IMR-90 (cell line): ENCODE data around the gene ACAD9. TPM values are rescaled to one million over a fixed set of nuclear protein-coding genes. Genes with fewer than 3 reads are reported as not detected.
"Not testable (repeated sequence)": the region's sequence is repeated elsewhere in the genome, so short reads cannot be mapped to it uniquely, and the experiment has no call there.

Experiments
- ATAC-seq: fragments of 200-7000 bp; cut with Tn5 transposase; 2 replicates; pipeline ENCODE4 v1.9.1; 2020; ENCODE audit warnings: low read depth, mild to moderate bottlenecking, moderate library complexity
- BruUV-seq: library from RNA; stranded (reverse); fragments of 400-500 nt; replicated peaks from 2 replicates; lab custom pipeline; 2021; lab: Mats Ljungman, UMichigan
- CTCF ChIA-PET: fragments of 300-600 bp; formaldehyde crosslinking; extraction: SDS; loops from one replicate; lab custom pipeline; 2021; ENCODE audit warnings: antibody characterized with exemption; lab: Yijun Ruan, JAX
- POLR2A ChIA-PET: fragments of 300-600 bp; sonication (Branson Sonifier 250); formaldehyde crosslinking; loops from one replicate; lab custom pipeline; 2022; ENCODE audit warnings: antibody characterized with exemption; ENCODE audit not compliant: unreplicated experiment; lab: Charles Lee
- DNase-seq: peaks from one replicate; pipeline ENCODE4 v3.0.0; 2013
- H2AFZ ChIP-seq: replicated peaks from 2 replicates; pipeline ENCODE3; 2013; ENCODE audit warnings: low read length, mild to moderate bottlenecking; ENCODE audit not compliant: poor library complexity
- H2AK5ac ChIP-seq: 2 replicates; pipeline ENCODE4 v1.6.1; 2013; ENCODE audit warnings: low read depth, low read length, inconsistent platforms
- H2AK9ac ChIP-seq: replicated peaks from 2 replicates; pipeline ENCODE3; 2013; ENCODE audit warnings: mild to moderate bottlenecking, low read depth, low read length, moderate library complexity; ENCODE audit not compliant: poor library complexity
- H2BK120ac ChIP-seq: 2 replicates; pipeline ENCODE4 v1.6.1; 2013; ENCODE audit warnings: low read depth, low read length, inconsistent platforms
- H2BK15ac ChIP-seq: 3 replicates; pipeline ENCODE4 v1.6.1; 2013; ENCODE audit warnings: low read depth, low read length, inconsistent platforms
- H2BK20ac ChIP-seq: 2 replicates; pipeline ENCODE4 v1.6.1; 2013; ENCODE audit warnings: low read depth, mild to moderate bottlenecking, inconsistent platforms, low read length, moderate library complexity
- H2BK5ac ChIP-seq: 2 replicates; pipeline ENCODE4 v1.6.1; 2013; ENCODE audit warnings: mild to moderate bottlenecking, low read depth, low read length, inconsistent platforms; ENCODE audit not compliant: poor library complexity, severe bottlenecking
- H3K14ac ChIP-seq: replicated peaks from 2 replicates; pipeline ENCODE4 v1.6.1; 2013; ENCODE audit warnings: low read depth, low read length, inconsistent platforms
- H3K18ac ChIP-seq: 2 replicates; pipeline ENCODE4 v1.6.1; 2013; ENCODE audit warnings: low read depth, low read length, control low read depth
- H3K23ac ChIP-seq: 2 replicates; pipeline ENCODE4 v1.6.1; 2013; ENCODE audit warnings: low read depth, low read length, inconsistent platforms
- H3K27ac ChIP-seq: 2 replicates; pipeline ENCODE4 v1.5.1; 2013; ENCODE audit warnings: mild to moderate bottlenecking, control low read depth, low read length; ENCODE audit not compliant: insufficient read depth
- H3K27me3 ChIP-seq: 2 replicates; pipeline ENCODE4 v1.6.1; 2013; ENCODE audit warnings: low read length; ENCODE audit not compliant: control insufficient read depth, insufficient read depth
- H3K36me3 ChIP-seq: 2 replicates; pipeline ENCODE4 v1.6.1; 2013; ENCODE audit warnings: low read length, mixed read lengths; ENCODE audit not compliant: control insufficient read depth, insufficient read depth
- H3K4ac ChIP-seq: 2 replicates; pipeline ENCODE4 v1.6.1; 2013; ENCODE audit warnings: low read depth, low read length, inconsistent platforms
- H3K4me1 ChIP-seq: 2 replicates; pipeline ENCODE4 v1.6.1; 2013; ENCODE audit warnings: low read length, mixed read lengths; ENCODE audit not compliant: control insufficient read depth, insufficient read depth
- H3K4me2 ChIP-seq: 2 replicates; pipeline ENCODE4 v1.6.1; 2013; ENCODE audit warnings: low read depth, mild to moderate bottlenecking, control low read depth, low read length, moderate library complexity
- H3K4me3 ChIP-seq: 2 replicates; pipeline ENCODE4 v1.5.1; 2013; ENCODE audit warnings: low read depth, mild to moderate bottlenecking, control low read depth, low read length, moderate library complexity; ENCODE audit not compliant: insufficient read depth
- H3K56ac ChIP-seq: 2 replicates; pipeline ENCODE4 v1.6.1; 2013; ENCODE audit warnings: low read length, inconsistent platforms; ENCODE audit not compliant: insufficient read depth; ENCODE audit errors: extremely low read depth
- H3K79me1 ChIP-seq, 2 experiments: 2 replicates each; pipeline ENCODE4 v1.6.1; 2013; ENCODE audit warnings: low read length in 2 of 2, inconsistent platforms in 1 of 2, low read depth in 1 of 2
- H3K9ac ChIP-seq: 2 replicates; pipeline ENCODE4 v1.6.1; 2013; ENCODE audit warnings: low read depth, low read length, control low read depth
- H3K9me1 ChIP-seq: 2 replicates; pipeline ENCODE4 v1.6.1; 2013; ENCODE audit warnings: low read length, inconsistent platforms; ENCODE audit not compliant: insufficient read depth
- H3K9me3 ChIP-seq: 2 replicates; pipeline ENCODE4 v1.6.1; 2013; ENCODE audit warnings: low read length; ENCODE audit not compliant: control insufficient read depth, insufficient read depth
- H4K20me1 ChIP-seq: 2 replicates; pipeline ENCODE4 v1.6.1; 2013; ENCODE audit warnings: low read length, inconsistent platforms; ENCODE audit not compliant: insufficient read depth
- H4K5ac ChIP-seq: 2 replicates; pipeline ENCODE4 v1.6.1; 2013; ENCODE audit warnings: mild to moderate bottlenecking, low read depth, low read length, control low read depth
- H4K8ac ChIP-seq, 2 experiments: 2 replicates each; pipeline ENCODE4 v1.6.1; 2013; ENCODE audit warnings: low read depth in 2 of 2, low read length in 2 of 2, control low read depth in 1 of 2, inconsistent platforms in 1 of 2
- H4K91ac ChIP-seq: 2 replicates; pipeline ENCODE4 v1.6.1; 2013; ENCODE audit warnings: low read depth, low read length, inconsistent platforms; ENCODE audit not compliant: insufficient read depth
- WGBS, 2 experiments: methylation state at CpG; one replicate each; pipeline versions ENCODE4 v1.1.5 to v1.1.7; 2013; ENCODE audit warnings: missing lambda C conversion rate in 2 of 2; ENCODE audit not compliant: insufficient read length in 1 of 2; ENCODE audit errors: extremely low coverage in 2 of 2; 5-methylcytosine and 5-hydroxymethylcytosine counted together
- dilution Hi-C: fragments of 300-500 bp; cut with HindIII; formaldehyde crosslinking; loops from one replicate; pipeline ENCODE4 v1.14.3; 2018; ENCODE audit warnings: low sequenced_read_pairs; ENCODE audit not compliant: unreplicated experiment
- in situ Hi-C: fragments of 300-500 bp; cut with MboI; formaldehyde crosslinking; loops from 3 replicates; pipeline ENCODE4 v1.14.3; 2019; ENCODE audit warnings: low sequenced_read_pairs, inconsistent platforms, mixed read lengths
- intact Hi-C: fragments of 100-400 bp; cut with micrococcal nuclease; formaldehyde crosslinking; loops from 2 replicates; pipeline ENCODE4 v1.10.0; 2022
- polyA plus RNA-seq, 3 experiments: library from polyadenylated mRNA; depleted of rRNA; stranded (reverse); fragments of >200 nt; gene quantifications; 2 replicates each; pipeline ENCODE4 v1.2.3, GENCODE V29; 2012; ENCODE audit warnings: low replicate concordance in 1 of 3
- total RNA-seq: library from RNA; depleted of rRNA; stranded (reverse); fragments of >200 nt; gene quantifications from 2 replicates; pipeline ENCODE4 v1.2.3, GENCODE V29; 2012

Gene ACAD9
- total and polyA plus RNA-seq, 2 of the 4 experiments (the other 2 are of a cell fraction) = 31.2 to 41.3 TPM

DNA sequence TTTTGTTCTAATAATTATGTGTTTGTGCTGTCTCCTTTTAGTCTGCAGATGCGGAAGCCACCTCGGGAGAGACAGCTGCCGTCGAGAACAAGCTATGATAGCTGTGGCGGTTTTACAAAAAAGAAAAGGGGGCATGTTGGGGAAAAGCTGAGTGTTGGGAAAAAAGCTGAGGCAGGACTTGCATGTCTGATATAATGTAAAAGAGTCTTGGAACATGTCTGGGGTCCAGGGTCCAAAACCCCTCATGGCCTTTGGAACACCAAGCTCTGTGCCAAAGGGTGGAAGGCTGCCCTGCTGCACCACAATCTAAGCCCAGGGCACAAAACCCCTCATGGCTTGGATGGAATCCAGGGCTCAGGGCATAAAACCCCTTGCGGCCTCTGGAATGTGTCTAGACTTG, 44.6 kb downstream of the ACAD9 start:
- H3K27me3 ChIP-seq, H2AK5ac ChIP-seq, dilution Hi-C loops, H3K27ac ChIP-seq, H3K79me1 ChIP-seq, H3K14ac ChIP-seq, DNase-seq, H2AFZ ChIP-seq, POLR2A ChIA-PET, H4K91ac ChIP-seq, H3K23ac ChIP-seq, H2AK9ac ChIP-seq, H3K4me1 ChIP-seq, H4K8ac ChIP-seq, H3K4me2 ChIP-seq, H3K36me3 ChIP-seq, BruUV-seq, ATAC-seq, H2BK15ac ChIP-seq, H3K9me1 ChIP-seq, H4K5ac ChIP-seq, H3K4me3 ChIP-seq, in situ Hi-C loops, H2BK20ac ChIP-seq, H3K9ac ChIP-seq, H3K4ac ChIP-seq, H3K56ac ChIP-seq, H4K20me1 ChIP-seq, H2BK5ac ChIP-seq, H2BK120ac ChIP-seq, intact Hi-C loops, H3K18ac ChIP-seq: not testable (repeated sequence)
- CTCF ChIA-PET = interaction anchor here (0.6 to 0.7 kb wide), 2 partner anchors 17 to 23 kb away, joined by 3 to 5 read pairs; no protein-coding TSS in a partner anchor
- H3K9me3 ChIP-seq = peaks cover 36% of the 10 kb centered on the region
- WGBS, 2 experiments = 100% methylated on average over 1 of the region's 6 CpGs; no CpG with 5 or more reads in 1 of the 2 experiments
